Sigmoid colon (tissue), 7 donors: ENCODE results near the gene KCNJ14. TPM values are rescaled to one million over a fixed set of nuclear protein-coding genes. Genes with fewer than 3 reads are reported as not detected.

Experiments
- DNase-seq: peaks from one replicate; pipeline ENCODE4 v3.0.0-alpha.2; 2019
- H3K27ac ChIP-seq, 4 donors: fragments of 200-600 bp; sonication (generic); one replicate each; pipeline ENCODE4 v1.5.1; 2016 to 2019; ENCODE audit warnings: mild to moderate bottlenecking in 1 of 4
- H3K27me3 ChIP-seq, 3 donors: fragments of 200-600 bp; sonication (generic); one replicate each; pipeline ENCODE4 v1.5.1; 2019; ENCODE audit warnings: mild to moderate bottlenecking in 1 of 3
- H3K36me3 ChIP-seq, 4 donors: fragments of 200-600 bp; sonication (generic); one replicate each; pipeline ENCODE4 v1.5.1; 2016 to 2019
- H3K4me1 ChIP-seq, 4 donors: fragments of 200-600 bp; sonication (generic); one replicate each; pipeline ENCODE4 v1.5.1; 2017 to 2019
- H3K4me3 ChIP-seq, 4 donors: fragments of 200-600 bp; sonication (generic); one replicate each; pipeline ENCODE4 v1.5.1; 2017 to 2019; ENCODE audit warnings: mild to moderate bottlenecking in 2 of 4, moderate library complexity in 1 of 4
- H3K9me3 ChIP-seq, 4 donors: fragments of 200-600 bp in 3 of 4; sonication (generic) in 3 of 4; one replicate each; pipeline versions ENCODE4 v1.5.1 to v1.6.1; 2013 to 2019
- EP300 ChIP-seq, 4 donors: sonication (generic); formaldehyde crosslinking; IDR thresholded peaks; one replicate each; pipeline ENCODE4 v1.6.1; 2017; ENCODE audit warnings: antibody characterized with exemption in 4 of 4
- POLR2A ChIP-seq, 2 donors: fragments of 450-650 bp; IDR thresholded peaks; one replicate each; pipeline ENCODE4 v1.6.1; 2016; ENCODE audit warnings: antibody characterized with exemption in 2 of 2, mild to moderate bottlenecking in 2 of 2, moderate library complexity in 2 of 2
- POLR2AphosphoS5 ChIP-seq, 4 donors: sonication (generic); formaldehyde crosslinking; IDR thresholded peaks; one replicate each; pipeline ENCODE4 v1.6.1; 2017; ENCODE audit warnings: antibody characterized with exemption in 4 of 4
- WGBS, 2 donors: extraction: QIAGEN DNeasy Blood & Tissue Kit; methylation state at CpG; one replicate each; pipeline ENCODE4 v1.1.7; 2013; 5-methylcytosine and 5-hydroxymethylcytosine counted together
- intact Hi-C: fragments of 100-400 bp; cut with DNase I; formaldehyde crosslinking; loops from one replicate; pipeline ENCODE4 v1.15.1; 2023
- polyA plus RNA-seq, 3 donors: library from polyadenylated mRNA; stranded (reverse); fragments of 200-250 nt; gene quantifications; one replicate each; pipeline ENCODE4 v1.2.3, GENCODE V29; 2013
- total RNA-seq, 4 donors: library from RNA; depleted of rRNA; stranded (reverse); fragments of >200 nt; gene quantifications; one replicate each; pipeline ENCODE4 v1.1.0, GENCODE V29; 2016
- TF ChIP-seq, protein P1 (sequence below), 4 experiments: fragments of 450-650 bp in 3 of 4; fragments of 200-600 bp in 1 of 4; IDR thresholded peaks; one replicate each; pipeline ENCODE4 v1.5.1; 2016 to 2019; ENCODE audit warnings: antibody characterized with exemption in 4 of 4, mild to moderate bottlenecking in 3 of 4, moderate library complexity in 2 of 4
- donor health status: healthy with polysubstance abuse.
- donor health status: Bipolar disorder and iron deficiency.
- donor health status: healthy.

Gene KCNJ14
- total and polyA plus RNA-seq, 7 donors: under 0.01 to 1.4 (median 0.44) TPM; not detected in 1

DNA sequence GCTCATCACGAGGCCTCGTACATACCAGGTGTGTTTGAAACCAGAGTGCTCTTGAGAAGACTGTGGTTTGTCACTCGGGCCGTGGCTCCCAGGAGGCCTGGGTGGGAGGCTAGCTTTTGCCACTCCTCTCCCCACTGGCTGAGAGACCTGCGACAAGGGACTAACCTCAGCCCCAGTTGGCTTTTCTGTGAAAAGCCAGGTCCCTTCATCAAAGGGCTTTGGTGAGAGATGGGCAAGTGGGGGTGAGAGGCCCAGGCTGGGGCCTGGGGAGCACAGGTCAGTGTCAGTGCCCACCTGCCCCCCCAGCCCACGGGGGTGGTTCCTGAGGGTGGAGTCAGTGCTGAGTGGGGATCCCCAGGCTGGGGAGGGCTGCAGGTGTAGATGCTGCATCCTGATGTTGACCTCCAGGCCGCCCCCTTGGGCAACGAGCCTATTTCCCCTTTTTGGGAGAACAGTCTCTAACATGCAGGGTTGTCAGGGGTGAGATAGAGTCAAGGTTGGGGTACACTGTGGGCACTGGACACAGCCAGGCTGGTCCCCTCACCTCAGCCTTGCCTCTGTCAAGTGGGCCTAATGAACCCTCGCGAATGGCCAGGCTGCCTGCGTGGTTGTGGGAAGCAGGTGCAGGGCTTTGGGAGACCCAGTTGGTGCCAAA lies 661 bp downstream of the KCNJ14 start:
- Histone ChIP-seq H3K9me3 (no peaks in the 10 kb centered on the region), H3K27me3 (no peaks in the 10 kb centered on the region), H3K4me1 (no peaks in the 10 kb centered on the region), H3K4me3 (no peak overlapping the region), H3K27ac (no peak overlapping the region), H3K36me3 (peaks cover 21 to 61% (median 24%) of the 10 kb centered on the region in 4 donors)
- WGBS, 2 donors: 88 to 91% methylated on average over 11 of the region's 11 CpGs
- DNase-seq: no peak
- intact Hi-C loops: no loop called here
- TF ChIP-seq, protein P1, sequence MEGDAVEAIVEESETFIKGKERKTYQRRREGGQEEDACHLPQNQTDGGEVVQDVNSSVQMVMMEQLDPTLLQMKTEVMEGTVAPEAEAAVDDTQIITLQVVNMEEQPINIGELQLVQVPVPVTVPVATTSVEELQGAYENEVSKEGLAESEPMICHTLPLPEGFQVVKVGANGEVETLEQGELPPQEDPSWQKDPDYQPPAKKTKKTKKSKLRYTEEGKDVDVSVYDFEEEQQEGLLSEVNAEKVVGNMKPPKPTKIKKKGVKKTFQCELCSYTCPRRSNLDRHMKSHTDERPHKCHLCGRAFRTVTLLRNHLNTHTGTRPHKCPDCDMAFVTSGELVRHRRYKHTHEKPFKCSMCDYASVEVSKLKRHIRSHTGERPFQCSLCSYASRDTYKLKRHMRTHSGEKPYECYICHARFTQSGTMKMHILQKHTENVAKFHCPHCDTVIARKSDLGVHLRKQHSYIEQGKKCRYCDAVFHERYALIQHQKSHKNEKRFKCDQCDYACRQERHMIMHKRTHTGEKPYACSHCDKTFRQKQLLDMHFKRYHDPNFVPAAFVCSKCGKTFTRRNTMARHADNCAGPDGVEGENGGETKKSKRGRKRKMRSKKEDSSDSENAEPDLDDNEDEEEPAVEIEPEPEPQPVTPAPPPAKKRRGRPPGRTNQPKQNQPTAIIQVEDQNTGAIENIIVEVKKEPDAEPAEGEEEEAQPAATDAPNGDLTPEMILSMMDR (IDR thresholded peaks at IDR 0.05): no peak
- TF ChIP-seq POLR2A (IDR thresholded peaks at IDR 0.05): no peak
- TF ChIP-seq POLR2AphosphoS5 (IDR thresholded peaks at IDR 0.05): no peak
- TF ChIP-seq EP300 (IDR thresholded peaks at IDR 0.05): no peak

DNA sequence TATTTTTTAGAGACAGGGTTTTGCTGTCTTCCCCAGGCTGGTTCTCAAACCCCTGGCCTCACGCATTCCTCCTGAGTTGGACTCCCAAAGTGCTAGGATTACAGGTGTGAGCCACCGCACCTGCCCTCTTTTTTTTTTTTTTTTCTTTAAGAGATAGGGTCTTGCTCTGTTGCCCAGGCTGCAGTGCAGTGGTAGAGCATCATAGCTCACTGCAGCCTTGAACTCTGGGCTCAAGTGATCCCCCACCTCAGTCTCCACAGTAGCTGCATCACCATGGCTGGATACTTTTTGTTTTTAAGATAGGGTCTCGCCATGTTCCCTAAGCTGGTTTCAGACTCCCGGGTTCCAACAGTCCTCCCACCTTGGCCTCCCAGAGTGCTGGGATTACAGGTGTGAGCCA lies 1.5 kb downstream of the KCNJ14 start:
- WGBS, 2 donors: 97 to 98% methylated on average over 4 of the region's 4 CpGs
- no peak for DNase-seq

DNA sequence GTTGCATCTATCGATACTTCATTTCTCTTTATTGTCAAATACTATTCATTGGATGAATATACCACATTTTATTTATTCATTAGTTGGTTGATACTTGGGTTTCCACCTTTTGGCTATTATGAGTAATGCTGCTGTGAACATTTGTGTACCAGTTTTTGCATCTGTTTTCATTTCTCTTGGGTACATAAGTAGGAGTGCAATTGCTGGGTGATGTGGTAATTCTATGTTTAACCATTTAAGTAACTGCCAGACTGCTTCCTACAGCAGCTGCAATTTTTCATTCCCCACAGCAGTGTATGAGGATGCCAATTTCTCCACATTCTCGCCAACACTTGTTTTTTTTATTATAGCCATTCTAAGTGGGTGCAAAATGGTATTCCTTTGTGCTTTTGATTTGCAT lies 2.6 kb downstream of the KCNJ14 start:
- H3K36me3 ChIP-seq: peaks cover 6 to 41% (median 11%) of the 10 kb centered on the region in 4 donors
- intact Hi-C loops: no loop called here
- H3K9me3 ChIP-seq: no peaks in the 10 kb centered on the region
- no peak overlapping the region for H3K4me3 ChIP-seq
- no peak overlapping the region for H3K27ac ChIP-seq
- TF ChIP-seq POLR2A (IDR thresholded peaks at IDR 0.05) (no peak), EP300 (IDR thresholded peaks at IDR 0.05) (no peak), POLR2AphosphoS5 (IDR thresholded peaks at IDR 0.05) (no peak)
- TF ChIP-seq, protein P1 (IDR thresholded peaks at IDR 0.05): no peak
- WGBS, 2 donors: 93 to 98% methylated on average over 2 of the region's 2 CpGs
- H3K27me3 ChIP-seq: no peaks in the 10 kb centered on the region
- DNase-seq: no peak
- H3K4me1 ChIP-seq: no peaks in the 10 kb centered on the region

More for the DNA sequence above, 1.5 kb downstream of the KCNJ14 start:
- Histone ChIP-seq H3K9me3 (no peaks in the 10 kb centered on the region), H3K27ac (no peak overlapping the region), H3K27me3 (no peaks in the 10 kb centered on the region), H3K4me1 (no peaks in the 10 kb centered on the region), H3K4me3 (no peak overlapping the region), H3K36me3 (peaks cover 13 to 52% (median 19%) of the 10 kb centered on the region in 4 donors)
- intact Hi-C loops: no loop called here
- TF ChIP-seq POLR2A (IDR thresholded peaks at IDR 0.05): no peak
- TF ChIP-seq EP300 (IDR thresholded peaks at IDR 0.05): no peak

DNA sequence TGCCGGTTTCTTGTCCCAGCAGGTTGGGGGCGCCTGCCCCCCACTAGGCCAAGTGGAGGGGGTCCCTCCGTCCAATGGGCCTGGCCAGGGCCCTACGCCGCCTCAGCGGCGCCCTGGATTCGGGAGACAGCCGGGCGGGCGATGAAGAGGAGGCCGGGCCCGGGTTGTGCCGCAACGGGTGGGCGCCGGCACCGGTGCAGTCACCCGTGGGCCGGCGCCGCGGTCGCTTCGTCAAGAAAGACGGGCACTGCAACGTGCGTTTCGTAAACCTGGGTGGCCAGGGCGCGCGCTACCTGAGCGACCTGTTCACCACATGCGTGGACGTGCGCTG lies 6.2 kb downstream of the KCNJ14 start:
- Histone ChIP-seq H3K4me1 (no peaks in the 10 kb centered on the region), H3K36me3 (peaks cover 0 to 10% (median 0%) of the 10 kb centered on the region in 4 donors), H3K27me3 (no peaks in the 10 kb centered on the region), H3K9me3 (no peaks in the 10 kb centered on the region), H3K27ac (no peak overlapping the region), H3K4me3 (no peak overlapping the region)
- intact Hi-C loops: no loop called here
- WGBS, 2 donors: 95 to 98% methylated on average over 36 of the region's 36 CpGs
- no peak for DNase-seq
- TF ChIP-seq POLR2AphosphoS5 (IDR thresholded peaks at IDR 0.05) (no peak), POLR2A (IDR thresholded peaks at IDR 0.05) (no peak), EP300 (IDR thresholded peaks at IDR 0.05) (no peak)
- TF ChIP-seq, protein P1 (IDR thresholded peaks at IDR 0.05): no peak

DNA sequence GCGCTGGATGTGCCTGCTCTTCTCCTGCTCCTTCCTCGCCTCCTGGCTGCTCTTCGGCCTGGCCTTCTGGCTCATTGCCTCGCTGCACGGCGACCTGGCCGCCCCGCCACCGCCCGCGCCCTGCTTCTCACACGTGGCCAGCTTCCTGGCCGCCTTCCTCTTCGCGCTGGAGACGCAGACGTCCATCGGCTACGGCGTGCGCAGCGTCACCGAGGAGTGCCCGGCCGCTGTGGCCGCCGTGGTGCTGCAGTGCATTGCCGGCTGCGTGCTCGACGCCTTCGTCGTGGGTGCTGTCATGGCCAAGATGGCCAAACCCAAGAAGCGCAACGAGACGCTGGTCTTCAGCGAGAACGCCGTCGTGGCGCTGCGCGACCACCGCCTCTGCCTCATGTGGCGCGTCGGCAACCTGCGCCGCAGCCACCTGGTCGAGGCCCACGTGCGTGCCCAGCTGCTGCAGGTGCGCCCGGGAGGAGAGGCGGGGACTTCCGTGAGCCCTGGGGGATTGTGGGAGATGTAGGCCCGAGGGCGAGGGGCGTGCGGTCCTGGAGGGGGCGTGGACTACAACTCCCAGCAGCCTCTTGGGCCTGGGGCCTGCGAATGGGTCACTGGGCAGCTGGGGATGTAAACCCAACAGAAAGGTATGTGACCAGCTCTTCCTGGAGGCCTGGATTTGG lies 6.7 kb downstream of the KCNJ14 start:
- WGBS, 2 donors: 87 to 94% methylated on average over 62 of the region's 62 CpGs
- H3K27me3 ChIP-seq: no peaks in the 10 kb centered on the region
- H3K4me3 ChIP-seq: no peak overlapping the region
- H3K36me3 ChIP-seq: peaks cover 0 to 5% (median 0%) of the 10 kb centered on the region in 4 donors
- DNase-seq: no peak
- H3K27ac ChIP-seq: no peak overlapping the region
- TF ChIP-seq, protein P1 (IDR thresholded peaks at IDR 0.05): no peak
- TF ChIP-seq POLR2A (IDR thresholded peaks at IDR 0.05): no peak
- TF ChIP-seq EP300 (IDR thresholded peaks at IDR 0.05): no peak
- TF ChIP-seq POLR2AphosphoS5 (IDR thresholded peaks at IDR 0.05): no peak
- H3K9me3 ChIP-seq: no peaks in the 10 kb centered on the region
- no peaks in the 10 kb centered on the region for H3K4me1 ChIP-seq
- intact Hi-C loops: no loop called here
